Ishikawa (cell line): ENCODE measurements around the gene TRAPPC3L.

Experiments used
- CEBPB ChIP-seq: IDR thresholded peaks from 2 replicates; pipeline ENCODE4 v1.6.1; 2012
- CREB1 ChIP-seq: IDR thresholded peaks from 2 replicates; pipeline ENCODE4 v1.6.1; 2012; ENCODE audit warnings: low read depth
- EGR1 ChIP-seq: IDR thresholded peaks from 2 replicates; pipeline ENCODE4 v1.6.1; 2012
- EP300 ChIP-seq: IDR thresholded peaks from 2 replicates; pipeline ENCODE4 v1.6.1; 2012; ENCODE audit warnings: borderline replicate concordance
- FOXM1 ChIP-seq: IDR thresholded peaks from 2 replicates; pipeline ENCODE4 v1.6.1; 2012; ENCODE audit warnings: low read depth, borderline replicate concordance
- MAX ChIP-seq: IDR thresholded peaks from 2 replicates; pipeline ENCODE4 v1.6.1; 2012
- NFIC ChIP-seq: IDR thresholded peaks from 2 replicates; pipeline ENCODE4 v1.6.1; 2012
- RAD21 ChIP-seq: IDR thresholded peaks from 2 replicates; pipeline ENCODE4 v1.6.1; 2012; ENCODE audit warnings: low read depth
- REST ChIP-seq: IDR thresholded peaks from 2 replicates; pipeline ENCODE4 v1.6.1; 2012; ENCODE audit warnings: low read depth, mild to moderate bottlenecking
- TAF1 ChIP-seq: IDR thresholded peaks from 2 replicates; pipeline ENCODE4 v1.6.1; 2012; ENCODE audit warnings: low read depth, mild to moderate bottlenecking
- TEAD4 ChIP-seq: IDR thresholded peaks from 2 replicates; pipeline ENCODE4 v1.6.1; 2012
- USF1 ChIP-seq: IDR thresholded peaks from 2 replicates; pipeline ENCODE4 v1.6.1; 2012
- YY1 ChIP-seq: IDR thresholded peaks from 2 replicates; pipeline ENCODE4 v1.6.1; 2012; ENCODE audit warnings: low read depth
- ZBTB7A ChIP-seq: IDR thresholded peaks from 2 replicates; pipeline ENCODE4 v1.6.1; 2012; ENCODE audit warnings: low read depth

GRCh38 chr6:116508527-116508926, 37.0 kb downstream of the TRAPPC3L start:
- TF ChIP-seq CREB1 (no peak), EP300 (no peak), FOXM1 (no peak), REST (no peak), MAX (no peak), NFIC (no peak), EGR1 (no peak), TAF1 (no peak), CEBPB (no peak), YY1 (no peak), ZBTB7A (no peak), USF1 (no peak), TEAD4 (no peak), RAD21 (no peak)
